HG03460 (cell line): Measurements from ENCODE around the gene STARD7.

Experiments
- ATAC-seq: cut with Tn5 transposase; IDR thresholded peaks from one replicate; pipeline ENCODE4 v1.9.1; 2021; ENCODE audit not compliant: unreplicated experiment

STARD7 gene

GRCh38 chr2:96198921-96199320 is 9.7 kb downstream of the STARD7 start:
- no peak for ATAC-seq

GRCh38 chr2:96197546-96198255 is 10.9 kb downstream of the STARD7 start:
- ATAC-seq, result no peak

- no peak for ATAC-seq
These were observed 13.1 kb downstream of the STARD7 start for GRCh38 chr2:96195410-96196066.

- ATAC-seq, result no peak
These were observed 16.5 kb downstream of the STARD7 start for GRCh38 chr2:96191937-96192670.

GRCh38 chr2:96188821-96189526 is 19.7 kb downstream of the STARD7 start:
- ATAC-seq, result no peak

DNA sequence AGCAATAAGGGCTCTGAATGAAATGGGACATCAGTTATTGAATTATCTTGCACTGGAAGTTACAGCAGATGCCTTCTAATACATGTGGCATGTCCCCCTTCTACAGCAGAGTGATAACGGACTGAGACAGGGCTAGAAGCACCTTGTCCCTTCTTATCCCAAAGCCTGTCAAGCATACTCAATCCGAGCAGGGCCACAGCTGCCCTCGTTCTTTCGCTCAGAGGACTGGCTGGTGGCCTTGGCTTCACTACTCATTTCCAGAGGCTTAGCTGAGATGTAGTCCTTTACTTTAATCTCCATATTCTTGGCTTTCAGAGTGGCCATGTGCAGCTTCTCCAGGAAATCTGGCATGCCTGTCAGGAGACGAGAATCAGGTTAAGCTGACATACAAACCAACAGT is 22.1 kb downstream of the STARD7 start:
- no peak for ATAC-seq

- no peak for ATAC-seq
These were observed 23.1 kb downstream of the STARD7 start for GRCh38 chr2:96185516-96185915.

- ATAC-seq, result no peak
These were observed 23.6 kb downstream of the STARD7 start for GRCh38 chr2:96184989-96185388.

GRCh38 chr2:96184188-96184587 is 24.4 kb downstream of the STARD7 start:
- no peak for ATAC-seq

DNA sequence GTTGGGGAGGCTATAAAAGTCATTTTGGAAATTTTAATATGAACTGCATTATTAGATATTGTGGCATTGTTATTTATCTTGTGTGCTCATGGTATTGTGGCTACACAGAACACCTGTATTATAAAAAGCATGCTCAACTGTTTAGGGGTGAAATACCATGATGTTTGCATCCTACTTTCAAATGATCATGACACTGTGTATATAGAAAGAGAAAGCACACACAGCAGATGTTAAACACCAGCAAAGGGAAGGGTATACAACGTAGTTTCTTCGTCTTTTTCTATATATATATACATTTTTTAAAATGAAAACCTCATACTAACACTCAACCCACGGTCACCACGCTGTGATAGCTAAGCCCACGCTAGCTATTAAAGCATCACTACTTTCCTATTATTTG is 27.1 kb downstream of the STARD7 start:
- no peak for ATAC-seq

DNA sequence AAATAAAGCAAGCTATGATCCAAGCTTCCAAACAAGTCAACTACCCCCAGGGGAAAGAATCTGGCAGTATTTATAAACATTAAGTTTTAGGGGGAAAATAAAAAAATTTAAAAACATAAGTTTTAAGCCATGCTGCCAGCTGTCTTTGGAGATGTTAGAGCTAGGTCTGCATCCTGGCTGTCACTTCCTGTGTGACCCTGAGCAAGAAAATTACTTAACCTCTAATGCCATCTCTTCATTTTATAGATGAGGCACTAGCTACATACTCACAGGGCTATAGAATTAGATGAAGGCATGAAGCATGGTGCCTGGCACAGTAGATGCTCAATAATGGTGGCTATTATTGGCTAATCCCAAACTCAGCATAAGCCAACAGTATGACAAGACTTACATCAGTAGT is 28.1 kb downstream of the STARD7 start:
- ATAC-seq, result no peak

GRCh38 chr2:96180002-96180401 is 28.6 kb downstream of the STARD7 start:
- no peak for ATAC-seq

DNA sequence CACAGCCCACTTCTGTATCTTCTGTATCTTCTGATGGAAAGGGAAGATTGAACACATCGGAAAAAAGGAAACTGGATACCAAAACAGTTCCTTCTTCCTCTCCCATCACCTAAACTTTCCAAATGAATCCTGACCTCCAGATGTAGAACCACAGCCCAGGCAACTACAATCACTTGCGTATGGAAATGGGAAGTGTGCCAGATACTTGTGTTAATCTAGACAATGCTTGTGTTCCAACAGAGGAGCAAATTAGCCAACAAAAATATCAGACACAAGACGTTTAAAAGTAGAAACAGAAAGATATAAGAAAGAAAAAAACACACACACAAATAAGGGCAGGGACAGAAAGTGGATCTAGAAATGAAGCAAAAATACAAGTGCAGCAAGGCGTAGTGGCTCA is 32.0 kb downstream of the STARD7 start:
- no peak for ATAC-seq

- ATAC-seq, result no peak
These were observed 32.7 kb downstream of the STARD7 start for GRCh38 chr2:96175951-96176350.

DNA sequence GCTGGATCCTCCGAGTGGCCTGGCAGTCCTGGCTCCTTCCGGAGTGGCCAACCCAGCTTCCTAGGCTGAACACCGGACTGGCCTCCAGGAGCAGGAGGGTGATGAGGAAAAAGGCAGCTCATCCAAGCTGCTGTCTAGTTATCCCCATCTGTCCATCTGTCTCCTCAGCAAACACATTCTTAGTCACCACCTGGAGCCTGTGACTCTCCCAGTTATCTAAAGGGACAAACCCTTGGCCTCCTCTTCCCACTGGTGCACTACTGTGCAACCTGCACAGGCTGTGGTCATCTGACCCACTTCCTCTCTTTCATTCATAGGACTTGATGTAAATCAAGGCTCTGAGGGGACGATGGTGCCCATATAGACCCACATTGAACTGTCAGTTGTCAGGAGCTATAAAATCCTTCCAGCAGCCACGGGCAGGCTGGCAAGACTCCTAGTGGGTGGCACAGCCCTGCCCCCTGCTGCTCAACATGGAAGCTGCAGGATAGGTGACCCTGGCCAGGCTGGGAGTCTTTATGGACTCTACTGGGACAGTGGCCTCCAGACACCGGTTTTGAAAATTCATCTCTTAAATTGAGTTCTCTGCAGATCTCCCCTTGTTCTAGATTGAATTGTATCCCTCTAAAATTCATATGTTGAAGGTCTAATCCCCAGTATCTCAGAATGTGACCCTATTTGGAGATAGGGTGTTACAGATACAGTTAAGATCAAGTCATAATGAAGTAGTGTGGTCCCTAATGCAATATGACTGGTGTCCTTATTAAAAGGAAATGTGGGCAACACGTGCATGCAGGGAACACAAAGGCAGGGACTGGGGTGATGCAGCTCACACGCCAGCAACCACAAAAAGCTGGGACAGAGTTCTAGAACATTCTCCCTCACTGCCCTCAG is 34.1 kb downstream of the STARD7 start:
- no peak for ATAC-seq

- no peak for ATAC-seq
These were observed 36.8 kb downstream of the STARD7 start for GRCh38 chr2:96171831-96172230.

DNA sequence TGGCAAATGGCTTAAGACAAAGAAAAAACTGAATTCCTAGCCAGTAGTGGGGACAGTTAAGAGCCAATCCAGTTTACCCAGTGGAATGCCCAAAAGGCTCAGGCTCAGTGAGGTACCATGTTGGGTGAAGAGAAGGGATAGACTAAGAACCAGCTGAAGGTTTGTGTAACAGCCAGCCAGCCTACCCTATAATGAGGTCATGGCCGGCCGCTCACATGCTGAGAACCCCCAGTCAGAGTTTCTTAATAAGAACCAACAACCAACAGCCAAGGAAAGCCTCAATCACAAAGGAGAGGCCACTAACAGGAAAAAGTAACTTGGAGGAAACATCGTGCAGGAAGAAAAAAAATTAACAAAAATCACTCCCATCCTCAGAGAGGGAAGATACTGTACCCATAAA is 38.0 kb downstream of the STARD7 start:
- no peak for ATAC-seq

GRCh38 chr2:96169868-96170507 is 38.6 kb downstream of the STARD7 start:
- ATAC-seq, result no peak

DNA sequence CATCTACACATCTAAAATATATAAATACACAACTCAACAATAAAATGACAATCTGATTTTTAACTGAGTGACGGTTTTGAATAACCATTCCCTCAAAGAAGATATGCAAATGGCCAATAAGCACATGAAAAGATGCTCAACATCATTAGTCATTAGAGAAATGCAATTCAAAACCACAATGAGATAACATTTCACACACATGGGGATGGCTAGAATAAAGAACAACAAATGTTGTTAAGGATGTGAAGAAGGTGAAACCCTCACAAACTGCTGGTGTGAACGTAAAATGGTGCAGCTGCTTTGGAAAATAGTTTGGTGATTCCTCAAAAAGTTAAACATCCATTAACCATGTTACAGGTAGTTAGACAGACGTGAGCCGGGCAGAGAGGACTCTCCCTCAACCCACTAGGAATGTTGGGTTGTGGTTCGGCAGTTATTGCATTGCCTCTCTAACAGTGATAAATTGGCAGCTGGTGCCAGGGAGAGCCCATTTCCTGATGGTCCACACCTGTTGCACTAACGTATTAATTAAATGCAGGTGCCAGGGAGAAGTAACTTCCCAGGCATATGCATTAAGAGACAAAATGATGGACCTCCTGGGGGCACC is 41.1 kb downstream of the STARD7 start:
- ATAC-seq, result no peak
